K562 (cell line): Measurements from ENCODE around the gene PNMT. TPM values are rescaled to one million over a fixed set of nuclear protein-coding genes. Genes with fewer than 3 reads are reported as not detected.
A peak's percentile ranks its signal among the peaks of the same experiment; 100 is the strongest.

ENCODE experiments used
- CBX5 ChIP-seq: IDR thresholded peaks from 2 replicates; pipeline ENCODE4 v1.6.1; 2014; ENCODE audit warnings: low read depth, borderline replicate concordance
- CC2D1A ChIP-seq: fragments of 450-650 bp; IDR thresholded peaks from 2 replicates; pipeline ENCODE4 v1.6.1; 2017; ENCODE audit warnings: mild to moderate bottlenecking
- CCAR2 ChIP-seq: fragments of 200-400 bp; formaldehyde crosslinking; IDR thresholded peaks from 2 replicates; pipeline ENCODE4 v1.6.1; 2017; ENCODE audit warnings: mild to moderate bottlenecking, low read depth, low read length
- CSDE1 ChIP-seq, 2 experiments: fragments of 450-650 bp; IDR thresholded peaks; 2 replicates each; pipeline ENCODE4 v1.6.1; 2016; ENCODE audit warnings: mild to moderate bottlenecking in 1 of 2
- FOXA3 ChIP-seq, 2 experiments: fragments of 450-650 bp in 1 of 2; sonication (generic) in 1 of 2; formaldehyde crosslinking; IDR thresholded peaks in 1 of 2; conservative IDR thresholded peaks in 1 of 2; 2 replicates each; pipeline versions ENCODE4 v1.4.0 to v1.8.0; 2020 to 2022; ENCODE audit warnings: mild to moderate bottlenecking in 2 of 2, missing genetic modification reagents in 1 of 2
- NR2C1 ChIP-seq, 2 experiments: fragments of 450-650 bp; IDR thresholded peaks; 2 replicates each; pipeline ENCODE4 v1.6.1; 2017; ENCODE audit warnings: mild to moderate bottlenecking in 2 of 2, antibody characterized with exemption in 1 of 2, inconsistent platforms in 1 of 2, missing compliant biosample characterization in 1 of 2, missing genetic modification characterization in 1 of 2
- POLR3G ChIP-seq: IDR thresholded peaks from 2 replicates; pipeline ENCODE4 v1.6.1; 2011; ENCODE audit not compliant: insufficient read length, insufficient replicate concordance; ENCODE audit errors: extremely low read depth
- SMAD2 ChIP-seq: fragments of 150-350 bp; IDR thresholded peaks from 2 replicates; pipeline ENCODE4 v1.6.1; 2014; ENCODE audit warnings: low read depth, mild to moderate bottlenecking, low read length
- polyA plus RNA-seq, 8 experiments: library from polyadenylated mRNA; depleted of rRNA in 4 of 8; stranded (reverse) in 5 of 8; unstranded in 3 of 8; fragments of >200 nt; fragmentation: Nextera tagmentation in 2 of 8; fragmentation: Illumina TruSeq in 1 of 8; extraction: Ambion mirVana in 2 of 8; extraction: Trizol in 1 of 8; gene quantifications; 2 replicates each; pipeline versions ENCODE4 v1.2.1 to v1.2.3, GENCODE V29; 2011 to 2014; ENCODE audit warnings: inconsistent platforms in 1 of 8, missing spikeins in 1 of 8
- total RNA-seq, 7 experiments: library from RNA; depleted of rRNA in 6 of 7; stranded (reverse); fragments of >200 nt in 6 of 7; fragmentation: Illumina TruSeq in 2 of 7; extraction: Trizol in 2 of 7; gene quantifications; 2 replicates each; pipeline versions ENCODE4 v1.2.1 to v1.2.3, GENCODE V29; 2011 to 2021; ENCODE audit warnings: low replicate concordance in 1 of 7
- TF ChIP-seq, protein P1 (sequence below): fragments of 450-650 bp; IDR thresholded peaks from one replicate; pipeline ENCODE4 v1.6.1; 2018; ENCODE audit warnings: mild to moderate bottlenecking, moderate library complexity; ENCODE audit not compliant: partially characterized antibody
- TF ChIP-seq, protein P2 (sequence below), 2 experiments: fragments of 450-650 bp in 1 of 2; IDR thresholded peaks; 2 replicates each; pipeline ENCODE4 v1.6.1; 2011 to 2017; ENCODE audit warnings: low read depth in 2 of 2, antibody characterized with exemption in 1 of 2, borderline replicate concordance in 1 of 2, low read length in 1 of 2, mild to moderate bottlenecking in 1 of 2, mixed read lengths in 1 of 2; ENCODE audit not compliant: control insufficient read depth in 1 of 2
- TF ChIP-seq, protein P3 (sequence below): fragments of 450-650 bp; formaldehyde crosslinking; IDR thresholded peaks from 2 replicates; pipeline ENCODE4 v1.4.0; 2020; ENCODE audit warnings: mild to moderate bottlenecking

The PNMT gene
- total and polyA plus RNA-seq, 9 of the 15 experiments (the other 6 are each of a cell fraction or from before 2014, with no cell fraction given), result 0.55 to 18.1 (median 5.8) TPM

DNA sequence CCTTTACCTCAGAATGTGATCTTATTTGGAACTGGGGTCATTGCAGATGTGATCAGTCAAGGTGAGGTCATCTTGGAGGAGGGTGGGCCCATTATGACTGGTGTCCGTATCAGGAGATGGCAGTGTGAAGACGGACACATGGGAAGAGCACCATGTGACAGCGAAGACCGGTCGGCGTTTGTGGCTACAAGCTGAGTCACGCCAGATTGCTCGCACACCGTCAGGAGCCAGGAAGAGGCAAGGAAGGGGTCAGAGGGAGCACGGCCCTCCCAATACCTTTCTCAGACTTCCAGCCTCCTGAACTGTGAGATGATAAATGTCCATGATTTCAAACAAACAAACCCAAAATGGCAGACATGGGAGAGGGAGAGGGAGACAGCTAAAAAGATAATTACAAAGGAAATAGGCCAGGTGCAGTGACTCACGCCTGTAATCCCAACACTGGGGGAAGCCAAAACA is 18.1 kb upstream of the PNMT start (continued):
- TF ChIP-seq, protein P1, sequence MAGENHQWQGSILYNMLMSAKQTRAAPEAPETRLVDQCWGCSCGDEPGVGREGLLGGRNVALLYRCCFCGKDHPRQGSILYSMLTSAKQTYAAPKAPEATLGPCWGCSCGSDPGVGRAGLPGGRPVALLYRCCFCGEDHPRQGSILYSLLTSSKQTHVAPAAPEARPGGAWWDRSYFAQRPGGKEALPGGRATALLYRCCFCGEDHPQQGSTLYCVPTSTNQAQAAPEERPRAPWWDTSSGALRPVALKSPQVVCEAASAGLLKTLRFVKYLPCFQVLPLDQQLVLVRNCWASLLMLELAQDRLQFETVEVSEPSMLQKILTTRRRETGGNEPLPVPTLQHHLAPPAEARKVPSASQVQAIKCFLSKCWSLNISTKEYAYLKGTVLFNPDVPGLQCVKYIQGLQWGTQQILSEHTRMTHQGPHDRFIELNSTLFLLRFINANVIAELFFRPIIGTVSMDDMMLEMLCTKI, result no peak
- TF ChIP-seq FOXA3 (CRISPR knock-in tag; conservative IDR thresholded peaks at IDR 0.05 in 1 of 2, IDR thresholded peaks at IDR 0.05 in 1 of 2) (no peak), CCAR2 (no peak), POLR3G (no peak), NR2C1 (IDR thresholded peaks at IDR 0.05) (peak; percentile 78), NR2C1 (tag; IDR thresholded peaks at IDR 0.05) (peak; percentile 84), CC2D1A (no peak), CBX5 (no peak), CSDE1 (IDR thresholded peaks at IDR 0.05) (no peak), SMAD2 (no peak)
- TF ChIP-seq, protein P2, sequence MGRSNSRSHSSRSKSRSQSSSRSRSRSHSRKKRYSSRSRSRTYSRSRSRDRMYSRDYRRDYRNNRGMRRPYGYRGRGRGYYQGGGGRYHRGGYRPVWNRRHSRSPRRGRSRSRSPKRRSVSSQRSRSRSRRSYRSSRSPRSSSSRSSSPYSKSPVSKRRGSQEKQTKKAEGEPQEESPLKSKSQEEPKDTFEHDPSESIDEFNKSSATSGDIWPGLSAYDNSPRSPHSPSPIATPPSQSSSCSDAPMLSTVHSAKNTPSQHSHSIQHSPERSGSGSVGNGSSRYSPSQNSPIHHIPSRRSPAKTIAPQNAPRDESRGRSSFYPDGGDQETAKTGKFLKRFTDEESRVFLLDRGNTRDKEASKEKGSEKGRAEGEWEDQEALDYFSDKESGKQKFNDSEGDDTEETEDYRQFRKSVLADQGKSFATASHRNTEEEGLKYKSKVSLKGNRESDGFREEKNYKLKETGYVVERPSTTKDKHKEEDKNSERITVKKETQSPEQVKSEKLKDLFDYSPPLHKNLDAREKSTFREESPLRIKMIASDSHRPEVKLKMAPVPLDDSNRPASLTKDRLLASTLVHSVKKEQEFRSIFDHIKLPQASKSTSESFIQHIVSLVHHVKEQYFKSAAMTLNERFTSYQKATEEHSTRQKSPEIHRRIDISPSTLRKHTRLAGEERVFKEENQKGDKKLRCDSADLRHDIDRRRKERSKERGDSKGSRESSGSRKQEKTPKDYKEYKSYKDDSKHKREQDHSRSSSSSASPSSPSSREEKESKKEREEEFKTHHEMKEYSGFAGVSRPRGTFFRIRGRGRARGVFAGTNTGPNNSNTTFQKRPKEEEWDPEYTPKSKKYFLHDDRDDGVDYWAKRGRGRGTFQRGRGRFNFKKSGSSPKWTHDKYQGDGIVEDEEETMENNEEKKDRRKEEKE (IDR thresholded peaks at IDR 0.05; ENCODE audit: borderline replicate concordance in 1 of 2, control insufficient read depth in 1 of 2, low read depth in 2 of 2, low read length in 1 of 2), result no peak
- TF ChIP-seq, protein P3, sequence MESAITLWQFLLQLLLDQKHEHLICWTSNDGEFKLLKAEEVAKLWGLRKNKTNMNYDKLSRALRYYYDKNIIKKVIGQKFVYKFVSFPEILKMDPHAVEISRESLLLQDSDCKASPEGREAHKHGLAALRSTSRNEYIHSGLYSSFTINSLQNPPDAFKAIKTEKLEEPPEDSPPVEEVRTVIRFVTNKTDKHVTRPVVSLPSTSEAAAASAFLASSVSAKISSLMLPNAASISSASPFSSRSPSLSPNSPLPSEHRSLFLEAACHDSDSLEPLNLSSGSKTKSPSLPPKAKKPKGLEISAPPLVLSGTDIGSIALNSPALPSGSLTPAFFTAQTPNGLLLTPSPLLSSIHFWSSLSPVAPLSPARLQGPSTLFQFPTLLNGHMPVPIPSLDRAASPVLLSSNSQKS, result 0 out of 2 replicates have a peak, but pooled peaks have one; percentile 9
